Measurements from ENCODE around the gene CISTR.
"Not testable (repeated sequence)": the region's sequence is repeated elsewhere in the genome, so short reads cannot be mapped to it uniquely, and the experiment has no call there.

Gene CISTR

GRCh38 chr12:53751336-53752191 lies at the start of gene CISTR:
Gene CISTR (minus strand): TSS chr12:53751979.
- DNase-seq, result no peak

DNA sequence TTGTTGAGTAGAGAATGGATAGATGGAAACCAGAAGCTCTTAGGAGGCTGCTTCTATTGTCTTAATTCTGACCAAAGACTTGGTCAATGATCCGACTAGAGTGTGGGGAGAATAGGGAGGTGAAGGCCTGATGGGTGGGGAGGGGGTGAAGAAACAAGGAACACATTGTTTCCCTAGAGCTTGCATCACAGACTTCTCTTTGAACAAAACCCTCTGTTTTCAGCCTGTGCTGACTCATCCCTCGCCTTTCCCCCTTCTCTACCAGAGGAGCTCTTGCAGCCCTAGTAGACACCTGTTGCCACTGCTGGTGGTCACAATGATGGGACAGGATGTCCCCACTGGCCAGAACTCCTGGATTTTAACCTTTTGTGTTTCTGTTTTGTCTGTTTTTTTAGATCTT lies 46.8 kb upstream of the CISTR start:
- DNase-seq, result no peak

DNA sequence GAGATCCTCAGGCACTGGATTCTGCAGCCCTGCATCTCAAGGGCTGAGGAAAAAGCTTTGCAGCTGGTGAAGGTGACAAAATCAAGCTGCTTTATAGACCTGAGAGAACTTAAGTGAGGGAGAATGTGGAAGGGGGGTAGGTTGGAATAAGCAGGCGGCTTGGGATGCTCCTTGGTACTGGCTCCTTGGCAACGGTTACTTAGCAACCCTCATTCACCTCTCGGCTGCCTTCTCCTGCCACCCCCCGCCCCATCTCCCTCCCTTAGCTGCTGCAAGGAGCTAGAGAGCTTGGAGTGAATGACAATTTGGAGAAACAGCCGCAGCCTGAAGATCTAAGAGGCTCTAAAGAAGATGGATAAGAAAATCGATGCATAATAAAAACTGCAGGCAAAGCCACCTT lies 44.1 kb upstream of the CISTR start:
- DNase-seq, result no peak

DNA sequence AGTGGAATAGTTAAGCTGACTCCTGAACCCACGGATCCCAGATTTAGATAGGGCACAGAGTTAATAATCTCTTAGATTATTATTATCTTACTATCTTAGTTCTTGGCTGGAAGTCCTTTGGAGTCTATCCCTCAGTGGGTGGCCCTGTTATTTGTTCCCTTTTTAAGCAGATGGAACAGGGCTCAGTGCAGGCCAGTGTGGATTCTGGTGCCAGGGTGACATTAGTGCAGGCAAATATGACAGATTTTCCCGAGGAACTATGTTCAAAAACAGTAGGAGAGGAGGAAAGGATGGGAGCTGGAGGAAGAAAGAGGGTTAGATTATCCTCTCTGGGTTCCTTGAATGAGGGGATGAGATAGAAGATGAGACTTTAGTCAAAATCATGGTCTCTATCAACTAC lies 41.4 kb upstream of the CISTR start:
- DNase-seq, result no peak

DNA sequence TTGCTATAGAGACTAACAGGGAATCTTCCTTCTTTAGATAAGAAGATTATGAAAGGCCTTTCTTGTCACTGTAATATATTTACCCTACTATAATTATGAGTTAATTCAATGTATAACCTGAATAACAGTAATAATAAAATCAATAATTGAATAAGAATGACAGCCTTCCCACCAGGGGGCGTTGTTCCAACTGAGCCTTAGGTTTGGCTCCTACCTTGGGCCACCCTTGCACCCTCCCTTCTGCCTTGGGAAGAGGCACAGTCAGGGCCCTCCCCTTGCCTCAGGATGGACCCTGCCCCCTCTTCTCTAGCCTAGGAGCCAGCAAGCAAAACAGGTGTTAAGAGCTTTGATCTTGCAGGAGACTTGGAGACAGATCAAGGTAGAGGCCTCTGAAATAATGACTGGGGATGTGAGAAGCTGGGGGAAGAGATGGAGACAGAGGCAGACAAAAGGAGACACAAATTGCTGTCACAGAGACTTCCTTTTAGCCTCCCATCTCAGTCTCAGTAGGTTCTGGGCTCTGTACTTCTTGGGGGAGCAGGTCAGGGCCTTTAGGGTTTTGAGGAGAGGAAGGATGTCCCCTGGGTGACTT lies 40.1 kb upstream of the CISTR start:
- no peak for DNase-seq

- DNase-seq, result no peak
These were observed 37.8 kb upstream of the CISTR start for GRCh38 chr12:53789570-53789969.

DNA sequence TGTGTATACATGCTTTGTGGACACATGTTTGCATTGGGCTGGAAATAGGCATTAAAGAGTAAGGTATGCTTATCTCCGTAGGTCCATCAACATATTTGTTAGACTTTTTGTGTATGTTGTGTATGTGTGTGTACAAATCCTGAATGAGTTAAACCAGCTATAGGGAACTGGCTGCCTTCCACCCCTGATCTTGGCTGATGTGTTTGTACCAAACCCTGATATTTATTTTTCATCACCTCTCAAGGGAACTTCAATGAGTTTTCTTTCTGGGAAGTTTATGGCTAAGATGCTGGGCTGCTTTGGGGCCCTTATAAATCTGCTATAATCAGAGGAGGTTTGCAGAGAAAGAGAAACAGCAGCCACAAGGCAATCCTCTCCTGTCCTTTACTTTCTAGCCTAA lies 37.1 kb upstream of the CISTR start:
- no peak for DNase-seq

DNA sequence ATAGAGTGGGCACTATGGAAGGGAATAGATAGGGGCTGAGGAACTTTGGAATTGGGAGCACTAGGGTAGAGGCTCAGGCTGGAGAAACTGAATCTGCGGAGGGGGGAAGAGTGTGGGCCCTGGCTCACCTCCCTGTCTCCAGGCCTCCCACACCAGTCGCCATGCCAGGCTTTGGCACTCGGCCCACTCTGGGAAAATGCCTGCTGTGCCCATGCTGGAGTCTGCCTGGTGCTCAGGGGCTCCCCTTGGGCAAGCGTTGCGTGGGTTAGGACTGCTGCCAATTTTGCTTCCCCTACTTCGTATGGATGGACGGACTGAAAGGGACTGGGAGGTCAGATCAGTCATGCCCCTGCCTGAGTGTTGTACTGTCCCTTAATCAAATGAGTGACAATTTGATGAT lies 34.6 kb upstream of the CISTR start:
- no peak for DNase-seq

- no peak for DNase-seq
These were observed 33.4 kb upstream of the CISTR start for GRCh38 chr12:53785161-53785560.

GRCh38 chr12:53782093-53782703 lies 30.4 kb upstream of the CISTR start:
- DNase-seq, result no peak

DNA sequence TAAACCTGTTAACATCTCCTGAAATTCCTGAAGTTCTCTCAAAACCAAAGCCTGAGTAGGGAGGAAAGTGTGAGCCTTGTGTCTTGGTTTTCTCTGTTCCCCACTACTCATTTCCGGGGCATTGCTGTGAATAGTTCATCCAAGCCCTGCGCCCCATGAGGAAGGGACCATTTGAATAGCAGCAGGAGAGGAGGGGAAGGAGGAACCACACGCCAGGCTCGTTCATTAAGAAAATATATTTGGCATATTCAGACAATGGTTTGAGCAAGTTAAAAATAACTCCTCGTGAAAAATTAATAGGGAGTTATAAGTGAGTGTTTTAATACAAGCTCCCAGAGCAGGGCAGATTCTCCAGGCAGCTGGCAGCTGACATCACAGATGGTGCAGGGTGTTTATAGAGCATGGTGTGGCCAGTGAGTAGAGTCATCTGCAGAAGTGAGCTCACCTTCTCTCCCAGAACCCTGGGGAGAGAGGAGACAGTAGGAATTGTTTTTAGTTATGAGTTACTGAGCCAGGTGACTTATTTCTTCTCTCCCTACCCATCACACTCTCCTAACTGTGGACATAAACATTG lies 29.5 kb upstream of the CISTR start:
- DNase-seq, result no peak

DNA sequence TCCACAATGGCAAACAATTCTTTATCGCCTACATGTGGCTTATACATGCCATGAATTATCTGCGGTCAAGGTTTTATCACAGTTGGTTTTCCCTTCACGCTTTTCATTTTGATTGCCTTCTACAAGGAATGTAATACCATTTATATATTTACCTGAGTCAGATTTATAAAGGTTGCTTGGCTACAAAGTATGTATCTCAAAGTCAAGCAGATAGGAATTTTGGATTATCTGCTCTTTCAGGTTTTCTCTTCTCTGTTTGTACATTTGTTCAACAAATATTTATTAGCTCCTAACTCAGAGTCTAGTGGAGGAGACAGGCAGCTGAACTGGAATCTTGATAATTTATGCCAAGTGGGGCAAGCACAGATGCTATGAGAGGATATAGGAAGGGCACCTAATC lies 28.5 kb upstream of the CISTR start:
- no peak for DNase-seq

DNA sequence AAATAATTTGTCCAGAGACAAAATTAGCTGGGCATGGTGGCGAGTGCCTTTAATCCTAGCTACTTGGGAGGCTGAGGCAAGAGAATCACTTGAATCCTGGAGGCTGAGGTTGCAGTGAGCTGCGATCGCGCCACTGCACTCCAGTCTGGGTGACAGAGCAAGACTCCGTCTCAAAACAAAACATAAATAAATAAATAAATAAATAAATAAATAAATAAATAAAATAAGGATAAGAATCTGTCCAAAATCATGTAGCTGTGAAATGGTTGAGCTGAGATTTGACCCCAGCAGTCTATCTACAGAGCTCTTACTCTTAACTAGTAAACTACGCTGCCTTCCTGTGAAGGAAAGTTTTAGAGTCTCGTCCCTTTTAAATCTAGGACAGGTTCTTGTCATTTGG lies 27.9 kb upstream of the CISTR start:
- DNase-seq, result not testable (repeated sequence)

DNA sequence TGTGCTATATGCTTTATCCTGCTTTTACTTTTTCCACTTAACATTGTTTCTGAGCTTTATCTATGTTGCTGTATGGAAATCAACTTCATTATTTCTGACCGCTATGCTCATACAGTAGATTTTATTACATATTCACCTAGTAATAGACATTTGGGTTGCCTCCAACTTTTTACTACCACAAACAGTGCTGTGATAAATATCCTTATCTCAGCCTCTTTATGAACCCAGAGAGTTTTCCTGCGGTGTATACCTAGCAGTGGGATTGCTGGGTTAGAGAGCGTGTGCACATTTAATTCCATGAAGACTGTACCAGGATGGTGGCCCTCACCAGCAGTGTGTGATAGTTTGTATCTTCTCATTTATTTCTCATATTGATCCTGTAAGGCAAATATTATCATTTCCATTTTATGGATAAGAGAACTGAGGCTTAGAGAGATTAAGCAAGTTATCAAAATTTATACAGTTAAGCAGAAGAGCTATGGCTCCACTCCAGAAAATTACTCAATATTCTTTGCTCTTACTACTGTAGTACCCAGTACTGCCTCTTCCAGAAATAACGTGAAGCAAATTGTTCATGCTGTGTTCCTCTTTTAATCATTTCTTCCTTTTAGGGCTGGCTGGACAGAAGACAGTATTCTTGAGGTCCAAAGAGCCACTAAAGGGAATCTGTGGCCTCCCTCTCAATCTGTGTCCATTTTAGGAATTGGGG lies 26.3 kb upstream of the CISTR start:
- DNase-seq, result no peak

DNA sequence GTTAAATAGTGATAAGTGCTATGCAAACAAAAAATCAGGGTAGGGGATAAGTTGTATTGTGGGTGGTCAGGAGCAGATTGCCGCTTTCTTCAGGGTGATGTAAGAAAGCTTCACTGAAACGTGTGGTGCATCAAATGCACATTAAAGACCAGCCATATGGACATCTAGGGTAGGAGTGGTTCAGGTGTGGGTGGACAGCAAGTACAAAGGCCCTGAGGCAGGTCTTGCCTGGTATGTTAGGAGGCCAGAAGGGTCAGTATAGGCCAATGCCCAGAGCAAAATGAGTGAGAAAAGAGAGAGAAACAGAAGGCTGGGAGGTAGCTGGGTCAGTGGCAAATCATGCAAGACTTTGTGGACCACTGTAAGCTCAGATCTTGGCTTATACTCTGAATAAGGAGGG lies 25.6 kb upstream of the CISTR start:
- DNase-seq, result no peak

- DNase-seq, result no peak
These were observed 25.1 kb upstream of the CISTR start for GRCh38 chr12:53776872-53777271.

- no peak for DNase-seq
These were observed 23.8 kb upstream of the CISTR start for GRCh38 chr12:53775478-53776145.

GRCh38 chr12:53770281-53770680 lies 18.5 kb upstream of the CISTR start:
- no peak for DNase-seq

DNA sequence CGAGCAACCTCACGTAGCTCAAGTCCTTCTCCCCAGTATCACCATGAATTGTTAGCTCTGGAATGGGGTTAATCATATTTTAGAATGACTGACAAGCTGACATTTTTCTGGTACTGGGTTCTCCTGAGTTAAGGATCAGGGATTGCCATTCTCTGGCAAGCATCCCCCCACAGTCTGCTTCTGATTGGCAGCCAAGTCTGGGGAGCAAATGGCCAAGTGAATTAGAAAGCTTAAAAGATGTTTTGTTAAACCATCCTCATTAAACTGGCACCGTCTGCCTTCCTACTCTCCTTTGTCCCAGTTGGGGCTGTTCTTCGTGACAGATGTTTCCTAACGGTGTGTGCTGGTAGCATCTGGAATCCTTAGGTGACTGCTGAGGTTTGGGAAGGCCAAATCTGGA lies 17.2 kb upstream of the CISTR start:
- DNase-seq, result no peak

- no peak for DNase-seq
These were observed 15.1 kb upstream of the CISTR start for GRCh38 chr12:53766881-53767280.

DNA sequence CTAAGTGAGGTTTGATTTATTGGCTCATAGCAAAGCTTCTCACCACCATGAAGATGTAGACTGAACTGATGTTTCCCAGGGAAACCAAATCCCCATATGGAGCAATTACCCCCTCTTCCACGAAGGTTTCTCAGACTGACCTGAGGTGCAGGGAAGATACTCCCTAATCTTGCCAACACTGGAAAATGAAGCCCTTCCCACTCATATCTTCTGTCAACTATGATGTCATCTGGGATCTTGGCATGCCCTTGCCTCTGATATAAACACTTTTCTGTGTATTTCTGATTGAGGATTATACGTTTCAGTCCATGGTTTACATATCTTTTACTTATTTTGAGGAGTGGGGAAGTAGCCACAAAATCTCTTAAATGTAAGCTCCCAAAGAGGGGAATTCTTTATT lies 14.1 kb upstream of the CISTR start:
- DNase-seq, result no peak

DNA sequence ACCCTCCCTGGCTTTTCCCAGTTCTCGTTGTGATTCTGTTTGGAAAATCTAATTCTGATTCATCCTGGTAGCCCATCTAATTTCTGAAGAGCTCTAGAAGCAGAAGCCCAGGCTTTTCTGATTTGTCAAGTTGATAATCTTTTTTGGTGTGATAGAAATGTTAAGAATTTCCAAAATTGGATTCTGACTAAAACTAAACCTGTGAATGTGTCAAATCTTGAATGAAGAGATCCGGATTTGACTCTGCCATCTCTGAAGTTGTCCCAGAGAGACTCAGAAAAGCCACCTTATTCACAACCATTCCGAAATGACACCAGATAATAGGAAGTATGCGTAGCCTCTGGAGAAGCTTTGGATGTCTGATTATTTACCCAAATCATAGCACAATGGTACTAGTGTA lies 12.8 kb upstream of the CISTR start:
- DNase-seq, result no peak

- DNase-seq, result not testable (repeated sequence)
These were observed 11.0 kb upstream of the CISTR start for GRCh38 chr12:53762793-53763192.

Measured in NCI-H446 treated with DMSO at 0.1 percent for 48 hours (cell line).